GM12873 (cell line): Measurements from ENCODE around the gene AGMO.

Source experiments
- CTCF ChIP-seq: IDR thresholded peaks from 2 replicates; pipeline ENCODE4 v1.5.1; 2012; ENCODE audit warnings: low read depth, mild to moderate bottlenecking, moderate library complexity, low read length, control low read depth; ENCODE audit not compliant: insufficient read depth; ENCODE audit errors: missing control alignments

Gene AGMO

GRCh38 chr7:15291699-15292098 lies 270.1 kb downstream of the AGMO start:
- no peak for TF ChIP-seq CTCF

DNA sequence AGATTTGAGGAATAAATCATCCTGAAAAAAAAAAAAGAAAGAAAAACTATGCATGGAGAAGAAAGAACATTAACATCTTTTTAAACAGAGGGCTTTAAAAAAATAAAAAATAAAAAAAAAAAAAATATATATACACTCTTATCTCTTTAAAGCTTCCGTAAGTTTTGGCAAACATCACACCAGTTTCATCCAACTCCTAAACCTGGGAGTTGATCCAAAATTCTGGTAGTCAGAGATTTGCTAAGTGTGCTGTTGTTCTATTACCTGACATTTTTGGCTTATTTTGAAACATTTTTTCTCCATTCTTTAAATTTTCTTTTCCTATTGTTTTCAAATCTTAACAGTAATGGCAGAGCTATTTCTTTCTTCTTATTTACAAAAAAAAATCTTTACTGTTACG lies 273.1 kb downstream of the AGMO start:
- TF ChIP-seq CTCF = no peak

GRCh38 chr7:15284396-15284795 lies 277.4 kb downstream of the AGMO start:
- TF ChIP-seq CTCF = no peak

- no peak for TF ChIP-seq CTCF
These were observed 281.6 kb downstream of the AGMO start for GRCh38 chr7:15280078-15280733.

DNA sequence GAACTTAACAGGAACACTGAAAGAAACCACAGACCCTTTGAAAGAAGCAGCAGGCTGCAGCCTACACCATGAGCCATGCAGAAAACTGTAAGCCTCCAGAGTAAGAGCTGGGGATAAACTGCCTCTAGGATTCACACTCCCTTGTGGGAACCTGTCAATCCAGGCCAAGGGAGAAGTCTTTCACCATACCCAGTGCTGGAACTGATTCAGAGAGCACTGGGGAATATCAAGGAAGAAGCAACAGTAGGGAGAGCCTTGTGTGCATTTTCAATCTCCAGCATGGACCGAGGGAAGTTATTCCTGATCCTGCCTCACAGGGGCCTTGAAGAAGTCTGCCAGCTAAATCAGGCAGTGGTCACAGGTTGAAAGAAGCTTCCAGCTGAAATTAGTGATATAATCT lies 282.2 kb downstream of the AGMO start:
- no peak for TF ChIP-seq CTCF

DNA sequence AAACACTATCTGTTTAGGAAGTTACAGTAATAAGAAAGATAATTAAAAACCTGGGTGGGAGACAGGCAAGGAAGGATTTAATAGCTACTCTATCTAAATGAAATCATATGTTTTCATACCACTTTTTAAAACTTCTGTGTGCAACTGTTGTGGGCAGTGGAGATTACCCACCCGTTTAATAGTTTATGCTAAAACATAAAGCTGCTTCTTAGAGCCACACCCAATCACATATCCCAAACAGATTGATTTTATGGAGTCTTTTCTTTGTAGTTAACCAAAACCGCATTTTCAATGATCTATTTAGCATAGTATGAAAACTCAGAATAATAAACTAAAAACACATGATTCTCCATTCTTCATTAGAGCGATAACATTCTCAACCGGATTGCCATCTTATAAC lies 304.1 kb downstream of the AGMO start:
- no peak for TF ChIP-seq CTCF

GRCh38 chr7:15252181-15252580 lies 309.6 kb downstream of the AGMO start:
- no peak for TF ChIP-seq CTCF
